K562 (cell line): ENCODE data around the gene RCC1. TPM values are rescaled to one million over a fixed set of nuclear protein-coding genes. Genes with fewer than 3 reads are reported as not detected.
A peak's percentile ranks its signal among the peaks of the same experiment; 100 is the strongest.

ENCODE experiments used
- ATF4 ChIP-seq: fragments of 450-650 bp; formaldehyde crosslinking; IDR thresholded peaks from 2 replicates; pipeline ENCODE4 v1.4.0; 2022; ENCODE audit warnings: mild to moderate bottlenecking, moderate library complexity
- ELF1 ChIP-seq: fragments of 200-800 bp; sonication (Bioruptor generic); IDR thresholded peaks from 2 replicates; pipeline ENCODE4 v1.6.1; 2016; ENCODE audit warnings: missing genetic modification characterization, missing compliant biosample characterization
- MTA1 ChIP-seq: fragments of 450-650 bp; IDR thresholded peaks from 2 replicates; pipeline ENCODE4 v1.6.1; 2017; ENCODE audit warnings: borderline replicate concordance
- NR2C2 ChIP-seq, 2 experiments: fragments of 200-800 bp in 1 of 2; sonication (Bioruptor generic) in 1 of 2; sonication (generic) in 1 of 2; formaldehyde crosslinking in 1 of 2; IDR thresholded peaks; 2 replicates each; pipeline versions ENCODE4 v1.6.1 to v1.8.0; 2016 to 2022; ENCODE audit warnings: mild to moderate bottlenecking in 1 of 2, missing compliant biosample characterization in 1 of 2, missing genetic modification characterization in 1 of 2, missing genetic modification reagents in 1 of 2
- PRMT5 ChIP-seq: sonication (generic); formaldehyde crosslinking; IDR thresholded peaks from 2 replicates; pipeline ENCODE4 v1.5.0; 2020; ENCODE audit warnings: missing genetic modification reagents
- ZNF57 ChIP-seq: fragments of 450-650 bp; formaldehyde crosslinking; IDR thresholded peaks from 2 replicates; pipeline ENCODE4 v1.4.0; 2020; ENCODE audit warnings: mild to moderate bottlenecking, moderate library complexity
- polyA plus RNA-seq, 8 experiments: library from polyadenylated mRNA; depleted of rRNA in 4 of 8; stranded (reverse) in 5 of 8; unstranded in 3 of 8; fragments of >200 nt; fragmentation: Nextera tagmentation in 2 of 8; fragmentation: Illumina TruSeq in 1 of 8; extraction: Ambion mirVana in 2 of 8; extraction: Trizol in 1 of 8; gene quantifications; 2 replicates each; pipeline versions ENCODE4 v1.2.1 to v1.2.3, GENCODE V29; 2011 to 2014; ENCODE audit warnings: inconsistent platforms in 1 of 8, missing spikeins in 1 of 8
- total RNA-seq, 7 experiments: library from RNA; depleted of rRNA in 6 of 7; stranded (reverse); fragments of >200 nt in 6 of 7; fragmentation: Illumina TruSeq in 2 of 7; extraction: Trizol in 2 of 7; gene quantifications; 2 replicates each; pipeline versions ENCODE4 v1.2.1 to v1.2.3, GENCODE V29; 2011 to 2021; ENCODE audit warnings: low replicate concordance in 1 of 7
- TF ChIP-seq, protein P1 (sequence below): fragments of 250-450 bp; sonication (Bioruptor Pico); IDR thresholded peaks from 2 replicates; pipeline ENCODE4 v1.5.0; 2020; ENCODE audit warnings: mild to moderate bottlenecking
- TF ChIP-seq, protein P2 (sequence below): fragments of 200-600 bp; sonication (generic); IDR thresholded peaks from one replicate; pipeline ENCODE4 v1.6.1; 2012; ENCODE audit warnings: mild to moderate bottlenecking, low read depth, low read length, inconsistent platforms
- TF ChIP-seq, protein P3 (sequence below), 2 experiments: fragments of 450-650 bp; conservative IDR thresholded peaks; 2 replicates each; pipeline ENCODE4 v1.6.1; 2017; ENCODE audit warnings: mild to moderate bottlenecking in 2 of 2, moderate library complexity in 2 of 2

RCC1 gene
- total and polyA plus RNA-seq, 9 of the 15 experiments (the other 6 are each of a cell fraction or from before 2014, with no cell fraction given), result 16.4 to 202 (median 107) TPM

- TF ChIP-seq NR2C2 (CRISPR knock-in tag; IDR thresholded peaks at IDR 0.05) (no peak), NR2C2 (tag; IDR thresholded peaks at IDR 0.05) (peak; percentile 7; the same call in 1 of the 2 replicates), PRMT5 (CRISPR knock-in tag) (no peak), ELF1 (tag) (peak; percentile 93), ZNF57 (CRISPR knock-in tag) (no peak), ATF4 (peak; percentile 55; the same call in 1 of the 2 replicates), MTA1 (peak; percentile 52; the same call in 1 of the 2 replicates)
- TF ChIP-seq, protein P1, sequence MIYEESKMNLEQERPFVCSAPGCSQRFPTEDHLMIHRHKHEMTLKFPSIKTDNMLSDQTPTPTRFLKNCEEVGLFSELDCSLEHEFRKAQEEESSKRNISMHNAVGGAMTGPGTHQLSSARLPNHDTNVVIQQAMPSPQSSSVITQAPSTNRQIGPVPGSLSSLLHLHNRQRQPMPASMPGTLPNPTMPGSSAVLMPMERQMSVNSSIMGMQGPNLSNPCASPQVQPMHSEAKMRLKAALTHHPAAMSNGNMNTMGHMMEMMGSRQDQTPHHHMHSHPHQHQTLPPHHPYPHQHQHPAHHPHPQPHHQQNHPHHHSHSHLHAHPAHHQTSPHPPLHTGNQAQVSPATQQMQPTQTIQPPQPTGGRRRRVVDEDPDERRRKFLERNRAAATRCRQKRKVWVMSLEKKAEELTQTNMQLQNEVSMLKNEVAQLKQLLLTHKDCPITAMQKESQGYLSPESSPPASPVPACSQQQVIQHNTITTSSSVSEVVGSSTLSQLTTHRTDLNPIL (CRISPR knock-in tag), result peak; percentile 31; the same call in 1 of the 2 replicates
- TF ChIP-seq, protein P2, sequence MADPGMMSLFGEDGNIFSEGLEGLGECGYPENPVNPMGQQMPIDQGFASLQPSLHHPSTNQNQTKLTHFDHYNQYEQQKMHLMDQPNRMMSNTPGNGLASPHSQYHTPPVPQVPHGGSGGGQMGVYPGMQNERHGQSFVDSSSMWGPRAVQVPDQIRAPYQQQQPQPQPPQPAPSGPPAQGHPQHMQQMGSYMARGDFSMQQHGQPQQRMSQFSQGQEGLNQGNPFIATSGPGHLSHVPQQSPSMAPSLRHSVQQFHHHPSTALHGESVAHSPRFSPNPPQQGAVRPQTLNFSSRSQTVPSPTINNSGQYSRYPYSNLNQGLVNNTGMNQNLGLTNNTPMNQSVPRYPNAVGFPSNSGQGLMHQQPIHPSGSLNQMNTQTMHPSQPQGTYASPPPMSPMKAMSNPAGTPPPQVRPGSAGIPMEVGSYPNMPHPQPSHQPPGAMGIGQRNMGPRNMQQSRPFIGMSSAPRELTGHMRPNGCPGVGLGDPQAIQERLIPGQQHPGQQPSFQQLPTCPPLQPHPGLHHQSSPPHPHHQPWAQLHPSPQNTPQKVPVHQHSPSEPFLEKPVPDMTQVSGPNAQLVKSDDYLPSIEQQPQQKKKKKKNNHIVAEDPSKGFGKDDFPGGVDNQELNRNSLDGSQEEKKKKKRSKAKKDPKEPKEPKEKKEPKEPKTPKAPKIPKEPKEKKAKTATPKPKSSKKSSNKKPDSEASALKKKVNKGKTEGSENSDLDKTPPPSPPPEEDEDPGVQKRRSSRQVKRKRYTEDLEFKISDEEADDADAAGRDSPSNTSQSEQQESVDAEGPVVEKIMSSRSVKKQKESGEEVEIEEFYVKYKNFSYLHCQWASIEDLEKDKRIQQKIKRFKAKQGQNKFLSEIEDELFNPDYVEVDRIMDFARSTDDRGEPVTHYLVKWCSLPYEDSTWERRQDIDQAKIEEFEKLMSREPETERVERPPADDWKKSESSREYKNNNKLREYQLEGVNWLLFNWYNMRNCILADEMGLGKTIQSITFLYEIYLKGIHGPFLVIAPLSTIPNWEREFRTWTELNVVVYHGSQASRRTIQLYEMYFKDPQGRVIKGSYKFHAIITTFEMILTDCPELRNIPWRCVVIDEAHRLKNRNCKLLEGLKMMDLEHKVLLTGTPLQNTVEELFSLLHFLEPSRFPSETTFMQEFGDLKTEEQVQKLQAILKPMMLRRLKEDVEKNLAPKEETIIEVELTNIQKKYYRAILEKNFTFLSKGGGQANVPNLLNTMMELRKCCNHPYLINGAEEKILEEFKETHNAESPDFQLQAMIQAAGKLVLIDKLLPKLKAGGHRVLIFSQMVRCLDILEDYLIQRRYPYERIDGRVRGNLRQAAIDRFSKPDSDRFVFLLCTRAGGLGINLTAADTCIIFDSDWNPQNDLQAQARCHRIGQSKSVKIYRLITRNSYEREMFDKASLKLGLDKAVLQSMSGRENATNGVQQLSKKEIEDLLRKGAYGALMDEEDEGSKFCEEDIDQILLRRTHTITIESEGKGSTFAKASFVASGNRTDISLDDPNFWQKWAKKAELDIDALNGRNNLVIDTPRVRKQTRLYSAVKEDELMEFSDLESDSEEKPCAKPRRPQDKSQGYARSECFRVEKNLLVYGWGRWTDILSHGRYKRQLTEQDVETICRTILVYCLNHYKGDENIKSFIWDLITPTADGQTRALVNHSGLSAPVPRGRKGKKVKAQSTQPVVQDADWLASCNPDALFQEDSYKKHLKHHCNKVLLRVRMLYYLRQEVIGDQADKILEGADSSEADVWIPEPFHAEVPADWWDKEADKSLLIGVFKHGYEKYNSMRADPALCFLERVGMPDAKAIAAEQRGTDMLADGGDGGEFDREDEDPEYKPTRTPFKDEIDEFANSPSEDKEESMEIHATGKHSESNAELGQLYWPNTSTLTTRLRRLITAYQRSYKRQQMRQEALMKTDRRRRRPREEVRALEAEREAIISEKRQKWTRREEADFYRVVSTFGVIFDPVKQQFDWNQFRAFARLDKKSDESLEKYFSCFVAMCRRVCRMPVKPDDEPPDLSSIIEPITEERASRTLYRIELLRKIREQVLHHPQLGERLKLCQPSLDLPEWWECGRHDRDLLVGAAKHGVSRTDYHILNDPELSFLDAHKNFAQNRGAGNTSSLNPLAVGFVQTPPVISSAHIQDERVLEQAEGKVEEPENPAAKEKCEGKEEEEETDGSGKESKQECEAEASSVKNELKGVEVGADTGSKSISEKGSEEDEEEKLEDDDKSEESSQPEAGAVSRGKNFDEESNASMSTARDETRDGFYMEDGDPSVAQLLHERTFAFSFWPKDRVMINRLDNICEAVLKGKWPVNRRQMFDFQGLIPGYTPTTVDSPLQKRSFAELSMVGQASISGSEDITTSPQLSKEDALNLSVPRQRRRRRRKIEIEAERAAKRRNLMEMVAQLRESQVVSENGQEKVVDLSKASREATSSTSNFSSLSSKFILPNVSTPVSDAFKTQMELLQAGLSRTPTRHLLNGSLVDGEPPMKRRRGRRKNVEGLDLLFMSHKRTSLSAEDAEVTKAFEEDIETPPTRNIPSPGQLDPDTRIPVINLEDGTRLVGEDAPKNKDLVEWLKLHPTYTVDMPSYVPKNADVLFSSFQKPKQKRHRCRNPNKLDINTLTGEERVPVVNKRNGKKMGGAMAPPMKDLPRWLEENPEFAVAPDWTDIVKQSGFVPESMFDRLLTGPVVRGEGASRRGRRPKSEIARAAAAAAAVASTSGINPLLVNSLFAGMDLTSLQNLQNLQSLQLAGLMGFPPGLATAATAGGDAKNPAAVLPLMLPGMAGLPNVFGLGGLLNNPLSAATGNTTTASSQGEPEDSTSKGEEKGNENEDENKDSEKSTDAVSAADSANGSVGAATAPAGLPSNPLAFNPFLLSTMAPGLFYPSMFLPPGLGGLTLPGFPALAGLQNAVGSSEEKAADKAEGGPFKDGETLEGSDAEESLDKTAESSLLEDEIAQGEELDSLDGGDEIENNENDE, result no peak
- TF ChIP-seq, protein P3, sequence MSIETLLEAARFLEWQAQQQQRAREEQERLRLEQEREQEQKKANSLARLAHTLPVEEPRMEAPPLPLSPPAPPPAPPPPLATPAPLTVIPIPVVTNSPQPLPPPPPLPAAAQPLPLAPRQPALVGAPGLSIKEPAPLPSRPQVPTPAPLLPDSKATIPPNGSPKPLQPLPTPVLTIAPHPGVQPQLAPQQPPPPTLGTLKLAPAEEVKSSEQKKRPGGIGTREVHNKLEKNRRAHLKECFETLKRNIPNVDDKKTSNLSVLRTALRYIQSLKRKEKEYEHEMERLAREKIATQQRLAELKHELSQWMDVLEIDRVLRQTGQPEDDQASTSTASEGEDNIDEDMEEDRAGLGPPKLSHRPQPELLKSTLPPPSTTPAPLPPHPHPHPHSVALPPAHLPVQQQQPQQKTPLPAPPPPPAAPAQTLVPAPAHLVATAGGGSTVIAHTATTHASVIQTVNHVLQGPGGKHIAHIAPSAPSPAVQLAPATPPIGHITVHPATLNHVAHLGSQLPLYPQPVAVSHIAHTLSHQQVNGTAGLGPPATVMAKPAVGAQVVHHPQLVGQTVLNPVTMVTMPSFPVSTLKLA (conservative IDR thresholded peaks at IDR 0.05), result peak in 1 of 2 experiments; percentile 75; a peak in 2 of 4 replicates
Measured at GRCh38 chr1:28505406-28506187, at the start of gene RCC1 (continued).
